IPS-15b (cell line): ENCODE data around the gene PRRC2A.
A peak's percentile ranks its signal among the peaks of the same experiment; 100 is the strongest.

Experiments
- H3K27me3 ChIP-seq: one replicate; pipeline ENCODE4 v1.6.1; 2013; ENCODE audit warnings: low read length; ENCODE audit not compliant: control insufficient read depth, insufficient read depth
- H3K36me3 ChIP-seq: one replicate; pipeline ENCODE4 v1.6.1; 2013; ENCODE audit warnings: low read length; ENCODE audit not compliant: control insufficient read depth, insufficient read depth
- H3K4me1 ChIP-seq: one replicate; pipeline ENCODE4 v1.6.1; 2013; ENCODE audit warnings: mild to moderate bottlenecking, low read length; ENCODE audit not compliant: control insufficient read depth, insufficient read depth
- H3K4me3 ChIP-seq: one replicate; pipeline ENCODE4 v1.5.1; 2013; ENCODE audit warnings: low read depth, low read length
- H3K9ac ChIP-seq: one replicate; pipeline ENCODE4 v1.6.1; 2013; ENCODE audit warnings: low read depth, mild to moderate bottlenecking, low read length
- H3K9me3 ChIP-seq: one replicate; pipeline ENCODE4 v1.6.1; 2013; ENCODE audit warnings: mild to moderate bottlenecking, low read length; ENCODE audit not compliant: control insufficient read depth, insufficient read depth

PRRC2A gene

DNA sequence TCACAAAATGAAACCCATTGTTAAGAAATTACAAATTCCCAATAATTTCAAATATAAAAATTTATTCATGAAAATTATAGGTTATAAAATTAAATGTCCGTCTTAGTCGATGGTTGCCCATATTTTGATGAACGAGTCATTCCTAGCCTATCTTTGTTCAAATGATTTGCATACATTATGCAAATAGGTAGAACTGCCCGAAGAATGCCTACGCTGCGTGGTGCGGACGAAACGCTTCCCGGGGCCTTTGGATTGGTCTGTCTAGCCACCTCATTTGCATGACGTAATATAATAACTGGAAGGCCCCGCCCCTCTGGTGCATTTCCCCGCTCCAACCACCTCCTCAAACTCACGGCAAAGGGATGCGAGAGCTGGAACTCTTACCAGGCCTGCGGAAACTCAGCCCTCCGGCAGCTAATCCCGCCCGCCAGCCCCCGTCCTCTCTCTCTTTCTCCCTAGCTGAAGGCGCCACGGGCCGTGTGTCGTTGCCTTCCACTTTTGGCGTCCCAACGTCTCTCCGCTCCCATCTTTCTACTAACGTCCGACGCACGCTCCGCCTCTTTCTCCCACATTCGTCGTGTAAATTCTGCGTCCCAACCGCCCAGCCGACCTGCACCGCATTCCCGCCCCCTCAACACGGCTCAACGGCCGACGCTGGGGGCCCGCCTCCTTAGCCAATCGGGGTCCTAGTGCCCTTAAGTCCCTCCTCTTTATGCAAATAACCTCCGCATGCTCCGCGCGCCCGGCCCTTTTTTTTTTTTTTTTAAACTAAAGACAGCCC lies 520 bp upstream of the PRRC2A start:
- H3K4me3 ChIP-seq, result peak overlapping the region; percentile 93
- peaks cover 25% of the 10 kb centered on the region for H3K36me3 ChIP-seq
- H3K9ac ChIP-seq, result peak overlapping the region; percentile 98
- peaks cover 13% of the 10 kb centered on the region for H3K4me1 ChIP-seq
- no peaks in the 10 kb centered on the region for H3K27me3 ChIP-seq
- no peaks in the 10 kb centered on the region for H3K9me3 ChIP-seq

DNA sequence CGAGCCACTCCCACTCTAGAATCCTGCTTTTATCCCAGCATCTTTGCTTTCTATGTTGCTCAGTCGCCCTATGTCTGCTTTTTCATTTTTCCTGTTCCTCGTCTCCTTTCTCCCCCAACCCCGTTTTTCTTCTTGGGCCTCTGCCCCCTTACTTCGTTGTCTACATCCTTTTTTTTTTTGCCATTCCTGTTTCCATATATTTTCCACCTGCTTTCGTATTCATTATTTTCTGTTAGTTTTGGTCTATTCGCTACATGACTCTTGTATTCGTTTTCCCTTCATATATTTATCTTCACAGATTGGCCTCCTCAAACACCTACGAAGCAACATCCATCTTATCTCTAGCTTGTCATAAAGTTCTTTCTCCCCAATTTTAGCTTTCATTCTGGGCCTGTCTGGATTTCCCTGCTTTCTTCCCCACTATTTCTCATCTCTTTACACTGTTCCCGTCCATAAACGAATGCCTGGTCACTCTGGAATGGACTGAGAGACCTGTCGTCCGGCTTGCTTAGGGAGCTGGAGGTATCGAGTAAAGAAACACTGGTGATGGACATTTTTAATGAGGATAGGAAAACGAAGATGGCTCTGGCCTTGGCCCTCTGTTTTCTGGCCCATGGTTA lies 915 bp downstream of the PRRC2A start:
- Histone ChIP-seq H3K36me3 (peaks cover 40% of the 10 kb centered on the region), H3K4me1 (peaks cover 5% of the 10 kb centered on the region), H3K9me3 (no peaks in the 10 kb centered on the region), H3K27me3 (no peaks in the 10 kb centered on the region), H3K4me3 (peak overlapping the region; percentile 91), H3K9ac (peak overlapping the region; percentile 98)

DNA sequence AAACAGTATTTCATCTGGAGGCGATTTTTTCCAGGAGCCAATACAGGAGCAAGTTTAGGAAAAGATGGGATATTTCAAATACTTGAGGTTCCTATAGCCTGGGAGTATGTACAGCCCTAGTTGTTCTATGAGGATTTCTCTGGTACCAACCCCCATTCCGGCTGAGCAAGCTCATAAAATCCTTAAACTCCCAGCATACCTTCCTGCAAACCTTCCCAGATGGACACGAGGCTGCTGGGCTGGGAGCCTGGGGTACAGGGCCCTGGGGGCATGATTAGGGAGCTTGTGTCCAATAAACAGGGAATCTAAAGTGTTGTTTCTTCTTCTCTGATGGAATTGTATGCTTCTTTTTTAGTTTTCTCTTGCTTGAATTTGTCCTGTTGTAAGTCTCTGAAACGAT lies 1.5 kb downstream of the PRRC2A start:
- no peaks in the 10 kb centered on the region for H3K9me3 ChIP-seq
- peaks cover 45% of the 10 kb centered on the region for H3K36me3 ChIP-seq
- H3K4me3 ChIP-seq, result peak overlapping the region; percentile 91
- peaks cover 5% of the 10 kb centered on the region for H3K4me1 ChIP-seq
- H3K9ac ChIP-seq, result peak overlapping the region; percentile 98
- no peaks in the 10 kb centered on the region for H3K27me3 ChIP-seq

DNA sequence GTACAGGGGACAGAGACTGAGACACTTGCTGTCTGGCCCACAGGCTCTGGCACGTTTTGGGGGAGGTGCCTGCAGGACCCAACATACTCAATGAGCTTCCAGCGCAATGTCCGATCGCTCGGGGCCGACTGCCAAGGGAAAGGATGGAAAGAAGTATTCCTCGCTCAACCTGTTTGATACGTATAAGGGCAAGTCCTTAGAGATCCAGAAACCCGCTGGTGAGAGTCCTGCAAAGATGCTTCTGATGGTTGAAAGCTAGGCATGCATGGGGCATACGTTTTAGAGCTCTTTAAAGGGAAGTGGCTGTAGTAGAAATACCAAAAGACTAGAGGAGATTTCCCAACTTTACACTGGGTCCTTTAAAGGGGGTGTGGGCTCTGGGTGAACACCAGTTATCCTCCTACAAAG lies 2.2 kb downstream of the PRRC2A start:
- Histone ChIP-seq H3K9me3 (no peaks in the 10 kb centered on the region), H3K36me3 (peaks cover 52% of the 10 kb centered on the region), H3K27me3 (no peaks in the 10 kb centered on the region), H3K4me3 (peak overlapping the region; percentile 91), H3K9ac (peak overlapping the region; percentile 98), H3K4me1 (peaks cover 5% of the 10 kb centered on the region)

GRCh38 chr6:31624070-31624469 lies 3.6 kb downstream of the PRRC2A start:
- Histone ChIP-seq H3K9me3 (no peaks in the 10 kb centered on the region), H3K9ac (no peak overlapping the region), H3K36me3 (peaks cover 66% of the 10 kb centered on the region), H3K4me1 (peaks cover 5% of the 10 kb centered on the region), H3K27me3 (no peaks in the 10 kb centered on the region), H3K4me3 (no peak overlapping the region)

GRCh38 chr6:31626952-31627351 lies 6.4 kb downstream of the PRRC2A start:
- no peak overlapping the region for H3K4me3 ChIP-seq
- no peak overlapping the region for H3K9ac ChIP-seq
- peaks cover 90% of the 10 kb centered on the region for H3K36me3 ChIP-seq
- peaks cover 5% of the 10 kb centered on the region for H3K4me1 ChIP-seq
- H3K9me3 ChIP-seq, result no peaks in the 10 kb centered on the region
- no peaks in the 10 kb centered on the region for H3K27me3 ChIP-seq

DNA sequence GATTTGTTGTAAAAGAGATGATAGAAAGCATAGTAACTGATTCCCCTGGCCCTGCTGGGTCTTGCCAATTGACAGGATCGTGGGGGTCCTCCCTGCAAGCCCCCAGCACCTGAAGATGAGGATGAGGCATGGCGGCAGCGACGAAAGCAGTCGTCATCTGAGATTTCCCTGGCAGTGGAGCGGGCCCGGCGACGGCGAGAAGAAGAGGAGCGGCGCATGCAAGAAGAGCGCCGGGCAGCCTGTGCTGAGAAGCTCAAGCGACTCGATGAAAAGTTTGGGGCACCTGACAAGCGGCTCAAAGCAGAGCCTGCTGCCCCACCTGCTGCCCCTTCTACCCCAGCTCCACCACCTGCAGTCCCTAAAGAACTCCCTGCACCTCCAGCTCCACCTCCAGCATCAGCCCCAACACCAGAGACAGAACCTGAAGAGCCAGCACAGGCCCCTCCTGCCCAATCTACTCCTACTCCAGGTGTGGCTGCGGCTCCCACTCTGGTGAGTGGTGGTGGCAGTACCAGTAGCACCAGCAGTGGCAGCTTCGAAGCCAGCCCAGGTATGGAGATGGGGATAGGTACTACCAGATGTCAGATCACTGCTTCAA lies 7.3 kb downstream of the PRRC2A start:
- Histone ChIP-seq H3K9ac (no peak overlapping the region), H3K27me3 (no peaks in the 10 kb centered on the region), H3K9me3 (no peaks in the 10 kb centered on the region), H3K36me3 (peaks cover 95% of the 10 kb centered on the region), H3K4me3 (no peak overlapping the region), H3K4me1 (no peaks in the 10 kb centered on the region)

DNA sequence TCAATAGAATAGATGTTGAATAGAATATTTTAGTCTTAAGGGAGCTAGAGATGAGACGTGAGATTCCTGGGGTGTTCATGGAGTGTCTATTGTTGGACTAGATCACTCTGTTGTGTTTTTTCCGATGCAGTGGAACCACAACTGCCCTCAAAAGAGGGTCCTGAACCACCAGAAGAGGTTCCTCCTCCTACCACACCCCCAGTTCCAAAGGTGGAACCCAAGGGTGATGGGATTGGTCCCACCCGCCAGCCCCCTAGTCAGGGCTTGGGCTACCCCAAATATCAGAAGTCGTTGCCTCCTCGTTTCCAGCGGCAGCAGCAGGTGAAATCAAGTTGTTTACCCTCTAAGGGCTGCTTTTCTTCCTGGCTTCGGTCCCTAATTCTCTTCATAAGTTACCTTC lies 8.5 kb downstream of the PRRC2A start:
- no peaks in the 10 kb centered on the region for H3K9me3 ChIP-seq
- H3K4me3 ChIP-seq, result no peak overlapping the region
- H3K36me3 ChIP-seq, result peaks cover 94% of the 10 kb centered on the region
- no peak overlapping the region for H3K9ac ChIP-seq
- H3K4me1 ChIP-seq, result no peaks in the 10 kb centered on the region
- H3K27me3 ChIP-seq, result no peaks in the 10 kb centered on the region

DNA sequence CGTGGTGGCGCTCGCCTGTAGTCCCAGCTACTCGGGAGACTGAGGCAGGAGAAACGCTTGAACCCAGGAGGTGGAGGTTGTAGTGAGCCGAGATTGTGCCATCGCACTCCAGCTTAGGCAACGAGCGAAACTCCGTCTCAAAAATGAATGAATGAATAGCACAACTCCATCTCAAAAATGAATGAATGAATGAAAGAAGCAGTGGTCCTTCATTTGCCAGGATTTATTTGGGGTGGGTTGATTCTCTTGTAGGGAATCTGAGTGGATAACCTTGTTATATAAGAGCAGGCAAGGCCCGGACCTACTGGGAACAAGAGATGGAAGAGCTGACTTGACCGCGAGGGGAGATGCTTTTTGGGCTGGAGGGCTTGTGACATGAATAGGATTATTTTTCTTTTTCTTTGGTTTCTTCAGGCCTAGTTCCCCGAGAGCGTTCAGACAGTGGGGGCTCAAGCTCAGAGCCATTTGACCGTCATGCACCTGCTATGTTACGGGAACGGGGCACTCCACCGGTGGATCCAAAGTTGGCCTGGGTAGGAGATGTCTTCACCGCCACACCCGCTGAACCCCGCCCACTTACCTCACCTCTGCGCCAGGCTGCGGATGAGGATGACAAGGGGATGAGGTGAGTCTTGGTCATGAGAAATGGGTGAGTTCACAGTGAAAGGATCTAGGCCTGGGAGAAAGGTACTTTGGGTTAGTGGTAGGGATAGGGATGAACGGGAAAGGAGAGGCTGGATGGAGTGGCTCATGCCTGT lies 9.8 kb downstream of the PRRC2A start:
- H3K9ac ChIP-seq, result no peak overlapping the region
- H3K27me3 ChIP-seq, result no peaks in the 10 kb centered on the region
- H3K4me3 ChIP-seq, result no peak overlapping the region
- no peaks in the 10 kb centered on the region for H3K4me1 ChIP-seq
- H3K9me3 ChIP-seq, result no peaks in the 10 kb centered on the region
- H3K36me3 ChIP-seq, result peaks cover 94% of the 10 kb centered on the region

DNA sequence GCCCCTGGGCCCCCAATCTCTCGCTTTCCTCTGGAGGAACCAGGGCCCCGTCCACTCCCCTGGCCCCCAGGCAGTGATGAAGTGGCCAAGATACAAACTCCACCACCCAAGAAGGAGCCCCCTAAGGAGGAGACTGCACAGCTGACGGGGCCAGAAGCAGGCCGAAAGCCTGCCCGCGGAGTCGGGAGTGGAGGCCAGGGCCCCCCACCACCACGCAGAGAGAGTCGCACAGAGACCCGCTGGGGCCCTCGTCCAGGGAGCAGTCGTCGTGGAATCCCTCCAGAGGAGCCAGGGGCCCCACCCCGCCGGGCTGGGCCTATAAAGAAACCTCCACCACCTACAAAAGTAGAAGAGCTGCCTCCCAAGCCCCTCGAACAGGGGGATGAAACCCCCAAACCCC lies 10.7 kb downstream of the PRRC2A start:
- Histone ChIP-seq H3K27me3 (no peaks in the 10 kb centered on the region), H3K36me3 (peaks cover 94% of the 10 kb centered on the region), H3K9ac (no peak overlapping the region), H3K9me3 (no peaks in the 10 kb centered on the region), H3K4me1 (no peaks in the 10 kb centered on the region), H3K4me3 (no peak overlapping the region)

DNA sequence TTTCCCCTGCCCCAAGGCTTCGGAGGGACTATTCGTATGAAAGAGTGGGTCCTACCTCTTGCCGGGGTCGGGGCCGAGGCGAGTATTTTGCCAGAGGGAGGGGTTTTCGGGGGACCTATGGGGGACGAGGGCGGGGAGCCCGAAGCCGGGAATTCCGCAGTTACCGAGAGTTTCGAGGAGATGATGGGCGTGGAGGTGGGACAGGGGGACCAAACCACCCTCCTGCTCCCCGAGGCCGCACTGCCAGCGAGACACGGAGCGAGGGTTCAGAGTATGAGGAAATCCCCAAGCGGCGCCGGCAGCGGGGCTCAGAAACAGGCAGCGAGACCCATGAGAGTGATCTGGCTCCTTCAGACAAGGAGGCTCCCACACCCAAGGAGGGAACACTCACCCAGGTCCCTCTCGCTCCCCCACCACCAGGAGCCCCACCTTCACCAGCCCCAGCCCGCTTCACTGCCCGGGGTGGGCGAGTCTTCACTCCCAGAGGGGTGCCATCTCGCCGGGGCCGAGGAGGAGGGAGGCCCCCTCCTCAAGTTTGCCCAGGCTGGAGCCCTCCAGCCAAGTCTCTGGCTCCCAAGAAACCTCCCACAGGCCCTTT lies 11.3 kb downstream of the PRRC2A start:
- H3K27me3 ChIP-seq, result no peaks in the 10 kb centered on the region
- peaks cover 94% of the 10 kb centered on the region for H3K36me3 ChIP-seq
- no peaks in the 10 kb centered on the region for H3K9me3 ChIP-seq
- no peaks in the 10 kb centered on the region for H3K4me1 ChIP-seq
- no peak overlapping the region for H3K9ac ChIP-seq
- no peak overlapping the region for H3K4me3 ChIP-seq
